Left ventricle myocardium inferior (tissue), 1 donor: ENCODE data around the gene DHRSX. TPM values are rescaled to one million over a fixed set of nuclear protein-coding genes. Genes with fewer than 3 reads are reported as not detected.

ENCODE experiments used
- DNase-seq: peaks from one replicate; pipeline ENCODE4 v3.0.0-alpha.2; 2020
- H3K27ac ChIP-seq: fragments of 200-600 bp; replicated peaks from 2 replicates; pipeline ENCODE4 v1.8.0; 2021
- H3K27me3 ChIP-seq: fragments of 200-600 bp; 2 replicates; pipeline ENCODE4 v1.8.0; 2021; ENCODE audit warnings: low read depth
- H3K36me3 ChIP-seq: fragments of 200-600 bp; 2 replicates; pipeline ENCODE4 v1.8.0; 2021
- H3K4me1 ChIP-seq: fragments of 200-600 bp; 2 replicates; pipeline ENCODE4 v1.8.0; 2021
- H3K4me3 ChIP-seq: fragments of 200-600 bp; 2 replicates; pipeline ENCODE4 v1.8.0; 2021; ENCODE audit warnings: mild to moderate bottlenecking, moderate library complexity
- H3K9me3 ChIP-seq: fragments of 200-600 bp; replicated peaks from 2 replicates; pipeline ENCODE4 v1.8.0; 2021
- intact Hi-C: fragments of 100-400 bp; cut with micrococcal nuclease; formaldehyde crosslinking; loops from one replicate; pipeline ENCODE4 v1.11.0; 2022
- total RNA-seq: library from RNA; stranded (reverse); fragmentation: NEBNext Ultra II Directional; extraction: Animal tissue kit (Norgen Biotek cat#: 25700); gene quantifications from one replicate; pipeline ENCODE4 v1.2.1, GENCODE V29; 2021
- TF ChIP-seq, protein P1 (sequence below): fragments of 200-600 bp; IDR thresholded peaks from 2 replicates; pipeline ENCODE4 v1.8.0; 2021; ENCODE audit warnings: antibody characterized with exemption, mild to moderate bottlenecking, borderline replicate concordance
- donor health status: DM: no; HTN: yes; CAD: no; lungs with severe emphysema.

The DHRSX gene
- total RNA-seq, 1 donor from 2014 or later = 35.3 TPM

DNA sequence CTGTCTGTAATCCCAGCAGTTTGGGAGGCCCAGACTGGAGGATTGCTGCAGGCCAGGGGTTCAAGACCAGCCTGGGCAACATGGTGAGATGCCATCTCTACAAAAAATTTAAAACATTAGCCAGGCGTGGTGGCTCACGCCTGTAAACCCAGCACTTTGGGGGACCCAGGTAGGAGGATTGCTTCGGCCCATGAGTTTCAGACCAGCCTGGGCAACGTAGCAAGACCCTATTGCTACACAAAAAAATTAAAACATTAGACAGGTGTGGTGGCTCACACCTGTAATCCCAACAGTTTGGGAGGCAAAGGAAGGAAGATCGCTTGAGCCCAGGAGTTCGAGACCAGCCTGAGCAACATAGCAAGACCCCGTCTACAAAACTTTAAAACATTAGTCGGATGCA lies 1.3 kb downstream of the DHRSX start:
- no peak for DNase-seq
- peak overlapping the region; percentile 95 for H3K27ac ChIP-seq
- H3K27me3 ChIP-seq = no peaks in the 10 kb centered on the region
- TF ChIP-seq, protein P1, sequence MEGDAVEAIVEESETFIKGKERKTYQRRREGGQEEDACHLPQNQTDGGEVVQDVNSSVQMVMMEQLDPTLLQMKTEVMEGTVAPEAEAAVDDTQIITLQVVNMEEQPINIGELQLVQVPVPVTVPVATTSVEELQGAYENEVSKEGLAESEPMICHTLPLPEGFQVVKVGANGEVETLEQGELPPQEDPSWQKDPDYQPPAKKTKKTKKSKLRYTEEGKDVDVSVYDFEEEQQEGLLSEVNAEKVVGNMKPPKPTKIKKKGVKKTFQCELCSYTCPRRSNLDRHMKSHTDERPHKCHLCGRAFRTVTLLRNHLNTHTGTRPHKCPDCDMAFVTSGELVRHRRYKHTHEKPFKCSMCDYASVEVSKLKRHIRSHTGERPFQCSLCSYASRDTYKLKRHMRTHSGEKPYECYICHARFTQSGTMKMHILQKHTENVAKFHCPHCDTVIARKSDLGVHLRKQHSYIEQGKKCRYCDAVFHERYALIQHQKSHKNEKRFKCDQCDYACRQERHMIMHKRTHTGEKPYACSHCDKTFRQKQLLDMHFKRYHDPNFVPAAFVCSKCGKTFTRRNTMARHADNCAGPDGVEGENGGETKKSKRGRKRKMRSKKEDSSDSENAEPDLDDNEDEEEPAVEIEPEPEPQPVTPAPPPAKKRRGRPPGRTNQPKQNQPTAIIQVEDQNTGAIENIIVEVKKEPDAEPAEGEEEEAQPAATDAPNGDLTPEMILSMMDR = no peak
- intact Hi-C loops = no loop called here
- peaks cover 5% of the 10 kb centered on the region for H3K36me3 ChIP-seq
- H3K4me1 ChIP-seq = peaks cover 59% of the 10 kb centered on the region
- H3K4me3 ChIP-seq = peak overlapping the region; percentile 88
- H3K9me3 ChIP-seq = no peaks in the 10 kb centered on the region

DNA sequence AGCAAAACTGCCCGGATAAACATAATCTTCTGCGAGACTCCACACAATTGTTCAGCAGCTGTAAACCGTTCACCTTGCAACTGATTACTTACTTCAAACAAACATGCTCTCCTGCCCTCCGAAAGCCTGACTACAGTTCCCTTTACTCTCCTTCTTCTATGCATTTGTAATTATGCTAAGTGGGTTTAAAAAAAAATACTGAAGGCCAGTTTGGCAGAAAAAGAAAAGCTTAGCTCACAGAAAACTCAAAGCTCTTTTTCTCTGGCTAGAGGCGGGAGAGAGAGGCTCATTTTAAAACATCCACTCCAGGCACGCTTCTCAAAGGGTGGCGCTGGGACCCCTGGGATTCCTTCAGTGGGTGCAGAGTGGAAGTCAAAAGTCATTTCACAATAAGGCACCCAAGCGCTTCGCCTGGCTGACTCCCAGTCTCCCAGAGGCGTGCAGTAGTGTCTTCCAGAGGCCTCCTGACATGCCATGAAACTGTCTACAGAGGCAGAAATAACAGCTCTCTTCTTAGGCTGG lies 1.9 kb downstream of the DHRSX start:
- Histone ChIP-seq H3K27me3 (no peaks in the 10 kb centered on the region), H3K36me3 (peaks cover 5% of the 10 kb centered on the region), H3K9me3 (no peaks in the 10 kb centered on the region), H3K4me1 (peaks cover 63% of the 10 kb centered on the region), H3K4me3 (peak overlapping the region; percentile 88), H3K27ac (peak overlapping the region; percentile 95)
- TF ChIP-seq, protein P1 = no peak
- no peak for DNase-seq
- intact Hi-C loops = no loop called here

DNA sequence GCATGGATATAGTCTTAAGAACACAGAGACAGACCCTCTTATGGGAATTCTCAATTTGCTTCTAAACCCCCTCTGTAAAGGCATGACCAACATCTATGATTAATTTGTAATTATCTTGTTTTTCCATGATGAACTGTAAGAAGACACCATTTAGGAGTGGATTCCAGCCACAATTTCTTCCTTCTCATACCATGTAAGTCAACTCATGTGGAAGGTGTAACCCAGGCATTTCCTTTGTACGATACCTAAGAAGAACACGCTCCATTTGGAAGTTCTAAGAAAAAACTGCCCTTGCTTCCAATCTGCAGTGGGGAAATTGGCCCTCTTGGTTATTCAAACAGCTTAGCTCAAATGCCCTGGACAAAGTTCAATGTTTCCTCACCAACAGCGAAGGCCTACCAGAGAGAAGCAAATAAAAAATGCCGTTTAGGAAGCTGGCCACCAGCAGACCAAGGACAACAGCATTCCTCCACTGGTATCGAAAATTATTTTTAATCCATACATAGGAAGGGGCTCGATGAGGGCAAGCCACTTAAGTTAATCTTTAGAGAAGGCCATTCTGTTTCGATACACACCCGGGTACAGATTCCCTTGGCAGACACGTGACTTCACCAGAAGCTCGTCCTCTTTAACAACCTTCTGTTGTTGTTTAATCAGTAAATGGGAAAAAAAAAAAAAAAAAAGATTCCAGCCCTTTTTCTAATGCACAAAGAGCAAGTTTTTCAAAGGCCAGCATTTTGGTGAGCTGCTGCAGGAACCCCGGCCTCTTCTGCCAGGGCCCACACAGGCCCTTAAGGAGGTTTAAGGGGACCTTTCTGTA lies 2.6 kb downstream of the DHRSX start:
- TF ChIP-seq, protein P1 = no peak
- DNase-seq = no peak
- intact Hi-C loops = no loop called here
- H3K27ac ChIP-seq = peak overlapping the region; percentile 95
- H3K4me3 ChIP-seq = peak overlapping the region; percentile 88
- peaks cover 68% of the 10 kb centered on the region for H3K4me1 ChIP-seq
- no peaks in the 10 kb centered on the region for H3K9me3 ChIP-seq
- H3K36me3 ChIP-seq = peaks cover 5% of the 10 kb centered on the region
- H3K27me3 ChIP-seq = no peaks in the 10 kb centered on the region

DNA sequence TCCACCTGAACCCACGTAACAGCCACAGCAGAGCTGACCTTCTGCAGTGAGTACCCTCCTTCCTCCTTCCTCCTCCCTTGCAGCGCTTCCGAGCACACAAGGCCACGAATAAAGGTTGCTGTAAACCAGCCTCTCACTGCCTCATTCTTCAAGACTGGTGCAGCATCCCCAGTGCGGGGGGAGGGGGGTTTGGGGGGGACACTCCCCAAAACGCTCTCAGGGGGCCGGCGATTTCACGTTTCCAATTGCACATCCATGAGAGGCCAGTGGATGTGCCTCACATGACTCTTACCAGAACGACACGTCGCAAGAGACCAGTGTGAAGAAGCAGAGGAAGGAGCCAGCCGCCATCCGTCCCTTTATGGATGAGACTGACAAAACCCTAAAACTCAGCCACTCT lies 5.2 kb downstream of the DHRSX start:
- peak overlapping the region; percentile 10 for H3K27ac ChIP-seq
- no peak overlapping the region for H3K4me3 ChIP-seq
- DNase-seq = no peak
- intact Hi-C loops = no loop called here
- peaks cover 11% of the 10 kb centered on the region for H3K36me3 ChIP-seq
- peaks cover 87% of the 10 kb centered on the region for H3K4me1 ChIP-seq
- no peaks in the 10 kb centered on the region for H3K9me3 ChIP-seq
- H3K27me3 ChIP-seq = no peaks in the 10 kb centered on the region
- TF ChIP-seq, protein P1 = no peak

DNA sequence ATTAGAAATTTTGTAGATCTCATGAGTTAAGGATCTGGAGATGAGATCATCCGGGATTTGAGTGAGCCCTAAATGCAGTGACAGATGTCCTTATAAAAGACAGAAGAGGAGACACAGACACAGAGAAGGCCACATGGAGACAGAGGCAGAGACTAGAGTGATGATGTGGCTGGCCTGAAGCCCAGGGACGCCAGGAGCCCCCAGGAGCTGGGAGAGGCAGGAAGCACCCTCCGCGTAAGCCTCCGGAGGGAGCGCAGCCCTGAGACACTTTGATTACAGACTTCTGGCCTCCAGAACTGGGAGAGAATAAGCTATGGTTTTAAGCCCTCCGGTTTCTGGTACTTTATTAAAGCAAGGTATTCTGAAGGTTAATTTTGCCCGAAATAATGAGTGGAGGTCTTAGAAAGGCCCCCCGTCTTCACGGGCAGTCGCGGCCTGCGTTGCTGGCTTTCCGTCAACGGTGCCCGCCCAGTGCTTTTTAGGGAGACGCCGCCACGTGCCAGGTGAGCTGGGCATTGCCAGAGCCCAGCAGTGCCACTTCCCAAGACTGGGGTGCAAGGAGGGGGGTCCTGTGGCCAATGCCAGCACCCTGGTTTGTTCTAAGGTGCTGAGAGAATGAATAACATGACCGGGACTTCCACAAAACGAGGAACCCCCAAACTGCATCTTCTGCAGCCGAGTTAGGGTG lies 8.1 kb downstream of the DHRSX start:
- Histone ChIP-seq H3K27me3 (no peaks in the 10 kb centered on the region), H3K9me3 (no peaks in the 10 kb centered on the region), H3K4me1 (peaks cover 58% of the 10 kb centered on the region), H3K27ac (peak overlapping the region; percentile 21), H3K4me3 (peak overlapping the region; percentile 4), H3K36me3 (peaks cover 41% of the 10 kb centered on the region)
- intact Hi-C loops = no loop called here
- no peak for DNase-seq
- TF ChIP-seq, protein P1 = no peak
